Chondrocyte (in vitro differentiated cells): ENCODE results near the gene BMPER. TPM values are rescaled to one million over a fixed set of nuclear protein-coding genes. Genes with fewer than 3 reads are reported as not detected.
A peak's percentile ranks its signal among the peaks of the same experiment; 100 is the strongest.

Experiments used
- DNase-seq: peaks from one replicate; pipeline ENCODE4 v3.0.0; 2021; ENCODE audit warnings: mixed read lengths, low spot score
- H3K27ac Mint-ChIP-seq: one replicate; pipeline ENCODE4 v1.8.0; 2021; ENCODE audit warnings: mild to moderate bottlenecking, moderate library complexity, mixed read lengths; ENCODE audit not compliant: unreplicated experiment
- H3K27me3 Mint-ChIP-seq: 2 replicates; pipeline ENCODE4 v1.8.0; 2021; ENCODE audit warnings: low read depth, mixed read lengths
- H3K36me3 Mint-ChIP-seq: 2 replicates; pipeline ENCODE4 v1.8.0; 2021; ENCODE audit warnings: low read depth, mixed read lengths
- H3K4me1 Mint-ChIP-seq: 2 replicates; pipeline ENCODE4 v1.8.0; 2021; ENCODE audit warnings: low read depth, mild to moderate bottlenecking, mixed read lengths
- H3K4me3 Mint-ChIP-seq: one replicate; pipeline ENCODE4 v1.8.0; 2021; ENCODE audit warnings: mild to moderate bottlenecking, moderate library complexity, mixed read lengths; ENCODE audit not compliant: unreplicated experiment
- H3K9me3 Mint-ChIP-seq: 2 replicates; pipeline ENCODE4 v1.8.0; 2021; ENCODE audit warnings: low read depth, mixed read lengths
- CTCF ChIP-seq: fragments of 200-600 bp; sonication (generic); IDR thresholded peaks from 2 replicates; pipeline ENCODE4 v1.5.0; 2021; ENCODE audit warnings: antibody characterized with exemption, mild to moderate bottlenecking, moderate library complexity
- total RNA-seq: library from RNA; stranded (reverse); gene quantifications from 3 replicates; pipeline ENCODE4 v1.2.1, GENCODE V29; 2021

Gene BMPER
- total RNA-seq, 1 donor from 2014 or later, result 0.30 TPM

- no peak for TF ChIP-seq CTCF
- DNase-seq, result no peak
- Mint-ChIP-seq H3K36me3 (no peaks in the 10 kb centered on the region), H3K27ac (no peak overlapping the region), H3K27me3 (peaks cover 18% of the 10 kb centered on the region), H3K4me3 (no peak overlapping the region), H3K9me3 (no peaks in the 10 kb centered on the region), H3K4me1 (peaks cover 10% of the 10 kb centered on the region)
Observed at GRCh38 chr7:33901847-33902246, 3.5 kb upstream of the BMPER start.

- no peak for DNase-seq
- no peak overlapping the region for H3K27ac Mint-ChIP-seq
- H3K4me1 Mint-ChIP-seq, result peaks cover 10% of the 10 kb centered on the region
- H3K36me3 Mint-ChIP-seq, result no peaks in the 10 kb centered on the region
- no peak for TF ChIP-seq CTCF
- no peaks in the 10 kb centered on the region for H3K9me3 Mint-ChIP-seq
- H3K4me3 Mint-ChIP-seq, result no peak overlapping the region
- H3K27me3 Mint-ChIP-seq, result peaks cover 26% of the 10 kb centered on the region
Observed at GRCh38 chr7:33902746-33903145, 2.6 kb upstream of the BMPER start.

GRCh38 chr7:33903791-33904680, 1.3 kb upstream of the BMPER start:
- no peak for TF ChIP-seq CTCF
- no peak overlapping the region for H3K27ac Mint-ChIP-seq
- DNase-seq, result no peak
- H3K4me3 Mint-ChIP-seq, result peak overlapping the region; percentile 78
- no peaks in the 10 kb centered on the region for H3K9me3 Mint-ChIP-seq
- peaks cover 33% of the 10 kb centered on the region for H3K27me3 Mint-ChIP-seq
- H3K4me1 Mint-ChIP-seq, result peaks cover 10% of the 10 kb centered on the region
- no peaks in the 10 kb centered on the region for H3K36me3 Mint-ChIP-seq

- no peaks in the 10 kb centered on the region for H3K36me3 Mint-ChIP-seq
- peaks cover 33% of the 10 kb centered on the region for H3K27me3 Mint-ChIP-seq
Observed at GRCh38 chr7:33904681-33905388, 504 bp upstream of the BMPER start.

More at GRCh38 chr7:33904681-33905388, 504 bp upstream of the BMPER start:
- no peaks in the 10 kb centered on the region for H3K9me3 Mint-ChIP-seq
- H3K4me3 Mint-ChIP-seq, result peak overlapping the region; percentile 78
- no peak for DNase-seq
- no peak overlapping the region for H3K27ac Mint-ChIP-seq
- H3K4me1 Mint-ChIP-seq, result peaks cover 10% of the 10 kb centered on the region
- peak; percentile 49 for TF ChIP-seq CTCF
